Measurements from ENCODE around the gene CDK7. TPM values are rescaled to one million over a fixed set of nuclear protein-coding genes. Genes with fewer than 3 reads are reported as not detected.

CDK7 gene
- total and polyA plus RNA-seq, 9 of the 15 experiments (the other 6 are each of a cell fraction or from before 2014, with no cell fraction given) = 41.7 to 143 (median 65.3) TPM

- peak; percentile 93 for ATAC-seq
- peaks cover 23% of the 10 kb centered on the region; the same call in 2 of the 3 replicates for H3K36me3 ChIP-seq (ENCODE audit: control insufficient read depth, insufficient read depth, low read length)
- intact Hi-C loops (cut with micrococcal nuclease) (loop anchor here (2.0 kb wide), 1 partner anchor 29 kb away; the partner anchor contains the start of gene CENPH), in situ Hi-C loops (cut with MboI) (no loop called here)
- POLR2A ChIA-PET = interaction anchor here (0.6 to 2.4 kb wide), 5 partner anchors 13 to 69 kb away, joined by 3 to 12 read pairs (median 3); partner anchors contain the start of gene CDK7
- CTCF ChIA-PET (ENCODE audit: low intra/inter-chr PET ratio) = no interaction called here
- DNase-seq (ENCODE audit: extremely low read depth in 1 of 4, low spot score in 3 of 4) = peak; percentile 96 to 98 (median 98)
- peaks cover 13 to 21% of the 10 kb centered on the region in 2 experiments; a peak in 4 of 5 replicates for H3K4me1 ChIP-seq (replicated peaks in 1 of 2; ENCODE audit: control insufficient read depth in 2 of 2, insufficient read depth in 2 of 2, low read length in 2 of 2)
- WGBS (ENCODE audit: insufficient coverage, low coverage, missing lambda C conversion rate) = under 1% methylated on average over 63 of the region's 73 CpGs
- H3K27me3 ChIP-seq (ENCODE audit: control insufficient read depth in 2 of 2, insufficient read depth in 2 of 2, low read length in 2 of 2) = no peaks in the 10 kb centered on the region
- H3K4me2 ChIP-seq (ENCODE audit: insufficient read depth, low read length) = peak overlapping the region; percentile 90
- peak overlapping the region; percentile 94 for H2AFZ ChIP-seq (ENCODE audit: low read depth, low read length)
- H3K9me1 ChIP-seq (ENCODE audit: control insufficient read depth, insufficient read depth, low read length) = no peaks in the 10 kb centered on the region
- H3K79me2 ChIP-seq (ENCODE audit: control insufficient read depth, insufficient read depth, low read length) = peaks cover 47% of the 10 kb centered on the region
- H3K9me3 ChIP-seq (replicated peaks; ENCODE audit: control insufficient read depth, insufficient read depth, low read depth, low read length) = 0 out of 2 replicates have a peak, but pooled peaks cover 3% of the 10 kb centered on the region
- FAIRE-seq = peak; percentile 89
- peak overlapping the region; percentile 91 to 99 for H3K9ac ChIP-seq (ENCODE audit: insufficient read depth in 1 of 2, low read depth in 2 of 2, low read length in 2 of 2)
- H4K20me1 ChIP-seq (replicated peaks; ENCODE audit: control insufficient read depth, insufficient read depth, low read length) = no peaks in the 10 kb centered on the region
- TSS peak; percentile 58 for BruUV-seq (replicated peaks)
- peak overlapping the region; percentile 88 for H3K27ac ChIP-seq (ENCODE audit: extremely low read depth, low read depth, low read length)
- H3K4me3 ChIP-seq = peak overlapping the region; percentile 66
- TF ChIP-seq TAL1 (IDR thresholded peaks at IDR 0.05) (no peak), NFATC3 (IDR thresholded peaks at IDR 0.05) (no peak), HBP1 (CRISPR knock-in tag; IDR thresholded peaks at IDR 0.05) (peak; percentile 75; the same call in 1 of the 2 replicates), ZNF174 (CRISPR knock-in tag; IDR thresholded peaks at IDR 0.05) (no peak), ELF2 (CRISPR knock-in tag; IDR thresholded peaks at IDR 0.05) (0 out of 2 replicates have a peak, but pooled peaks have one; percentile 28), ELF4 (CRISPR knock-in tag; IDR thresholded peaks at IDR 0.05) (peak; percentile 40; the same call in 1 of the 2 replicates), RERE (CRISPR knock-in tag; IDR thresholded peaks at IDR 0.05; ENCODE audit: borderline replicate concordance) (no peak), BACH1 (tag; IDR thresholded peaks at IDR 0.05) (no peak), PRPF4 (IDR thresholded peaks at IDR 0.05; ENCODE audit: insufficient read depth, low read depth, low read length, poor library complexity, severe bottlenecking) (no peak), NKRF (IDR thresholded peaks at IDR 0.05; ENCODE audit: borderline replicate concordance) (peak; percentile 87), GABPA (tag; conservative IDR thresholded peaks at IDR 0.05; ENCODE audit: low read depth) (peak; percentile 84)
Measured at GRCh38 chr5:69217548-69218526, 16.8 kb upstream of the CDK7 start.

Measured in K562 (cell line).